HG03064 (cell line): ENCODE results near the gene MYO1D.
"Not testable (repeated sequence)": the region's sequence is repeated elsewhere in the genome, so short reads cannot be mapped to it uniquely, and the experiment has no call there.

Experiments used
- ATAC-seq: cut with Tn5 transposase; IDR thresholded peaks from one replicate; pipeline ENCODE4 v1.9.1; 2021; ENCODE audit warnings: low read depth; ENCODE audit not compliant: unreplicated experiment

Gene MYO1D

GRCh38 chr17:32821987-32822934 is 54.7 kb downstream of the MYO1D start:
- not testable (repeated sequence) for ATAC-seq

- no peak for ATAC-seq
Observed at GRCh38 chr17:32820440-32820839, 56.5 kb downstream of the MYO1D start.

GRCh38 chr17:32819787-32820186 is 57.1 kb downstream of the MYO1D start:
- no peak for ATAC-seq

- ATAC-seq, result no peak
Observed at GRCh38 chr17:32819035-32819434, 57.9 kb downstream of the MYO1D start.

GRCh38 chr17:32815460-32815859 is 61.5 kb downstream of the MYO1D start:
- ATAC-seq, result no peak

GRCh38 chr17:32814836-32815235 is 62.1 kb downstream of the MYO1D start:
- ATAC-seq, result no peak

GRCh38 chr17:32813021-32813420 is 63.9 kb downstream of the MYO1D start:
- no peak for ATAC-seq

GRCh38 chr17:32810690-32811089 is 66.2 kb downstream of the MYO1D start:
- no peak for ATAC-seq

DNA sequence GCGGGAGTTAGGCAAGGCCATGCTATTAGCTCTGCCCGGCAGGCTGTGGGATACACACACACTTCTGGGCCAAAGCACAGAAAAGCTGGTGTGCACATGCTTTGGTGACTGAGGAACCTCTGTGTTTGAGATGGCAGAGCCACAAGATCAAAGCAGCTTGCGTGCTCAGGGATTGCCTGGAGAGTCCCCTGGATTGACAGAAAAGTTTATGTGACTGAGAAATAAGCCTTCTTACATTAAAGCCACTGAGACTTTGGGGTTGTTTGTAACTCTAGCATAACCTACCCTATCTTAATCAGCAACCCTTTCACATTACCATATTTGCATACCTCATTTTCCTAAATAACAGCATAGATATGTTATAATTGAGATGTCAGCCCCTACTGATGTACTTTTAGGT is 69.3 kb downstream of the MYO1D start:
- no peak for ATAC-seq

DNA sequence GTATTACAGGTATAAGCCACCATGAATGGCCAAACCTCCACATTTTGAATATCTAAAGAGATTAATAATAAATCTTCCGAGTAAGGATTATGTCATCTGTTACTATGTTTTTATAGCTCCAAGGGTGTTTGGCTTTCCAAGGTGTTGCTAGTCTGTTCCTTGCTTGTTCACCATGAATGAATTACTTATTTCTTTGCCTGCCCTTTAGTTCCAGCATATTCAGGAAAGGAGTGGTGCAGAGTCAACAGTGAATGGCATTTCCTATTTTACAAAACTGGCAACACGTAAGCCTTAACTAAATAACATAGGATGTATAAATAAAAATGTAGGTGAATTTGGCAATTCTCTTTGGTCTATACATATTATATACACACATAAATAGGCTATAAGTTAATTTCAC is 70.3 kb downstream of the MYO1D start:
- no peak for ATAC-seq

GRCh38 chr17:32805029-32805976 is 71.6 kb downstream of the MYO1D start:
- ATAC-seq, result no peak

DNA sequence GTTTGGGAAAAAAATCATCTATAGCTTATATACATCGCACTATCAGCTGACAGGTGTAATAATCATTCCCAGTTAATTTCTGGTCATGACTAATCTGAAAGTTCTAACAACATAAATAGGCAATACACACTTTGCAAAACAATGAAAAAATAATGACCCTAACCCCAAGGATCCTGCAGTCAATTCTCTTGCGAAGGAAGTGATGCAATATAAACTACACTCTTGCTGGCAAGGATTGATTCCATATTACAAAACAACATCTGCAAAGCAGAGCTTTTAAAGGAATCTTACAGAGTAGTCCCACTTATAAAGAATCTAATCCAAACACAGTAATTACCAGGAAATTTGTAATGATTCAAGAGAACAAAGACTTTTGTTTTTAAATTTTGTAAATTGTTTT is 73.4 kb downstream of the MYO1D start:
- ATAC-seq, result no peak

- ATAC-seq, result no peak
Observed at GRCh38 chr17:32802306-32802705, 74.6 kb downstream of the MYO1D start.

DNA sequence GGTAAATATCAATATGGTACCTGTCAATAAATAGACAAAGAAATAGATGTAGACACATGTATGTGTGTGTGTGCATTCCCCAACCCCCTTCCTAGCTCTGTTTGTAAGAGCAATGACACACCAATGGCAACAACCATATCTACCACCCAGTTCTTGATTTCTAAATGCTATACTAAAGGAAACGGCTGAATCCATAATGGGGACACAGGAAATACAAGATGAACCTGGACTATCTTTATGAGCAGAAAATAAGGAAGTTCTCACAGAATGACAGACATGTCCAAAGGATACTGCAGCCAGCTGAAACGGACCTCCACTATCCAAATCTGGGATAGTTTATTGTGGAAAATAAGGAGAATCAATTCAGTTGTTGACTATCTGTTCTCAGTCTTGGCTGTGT is 75.3 kb downstream of the MYO1D start:
- ATAC-seq, result no peak

DNA sequence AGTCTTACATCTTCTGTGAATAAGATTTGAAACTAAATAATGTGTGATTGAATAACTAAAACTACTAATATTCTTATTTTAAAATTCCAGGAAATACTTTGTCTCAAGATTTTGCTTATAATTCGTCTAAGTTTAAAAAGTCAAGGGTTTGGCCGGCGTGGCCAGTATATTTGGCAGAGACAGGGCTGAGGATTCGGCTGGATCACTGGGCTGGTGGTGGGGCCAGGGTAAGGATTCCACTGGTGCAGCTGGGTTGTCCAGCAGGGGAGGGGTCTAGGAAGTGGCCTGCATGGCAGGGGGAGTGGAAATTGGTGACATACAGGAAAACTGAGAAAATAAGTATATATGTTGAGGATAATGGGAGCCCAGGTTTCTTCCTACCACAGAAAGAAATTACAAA is 75.7 kb downstream of the MYO1D start:
- ATAC-seq, result no peak

- no peak for ATAC-seq
Observed at GRCh38 chr17:32798938-32799337, 78.0 kb downstream of the MYO1D start.

DNA sequence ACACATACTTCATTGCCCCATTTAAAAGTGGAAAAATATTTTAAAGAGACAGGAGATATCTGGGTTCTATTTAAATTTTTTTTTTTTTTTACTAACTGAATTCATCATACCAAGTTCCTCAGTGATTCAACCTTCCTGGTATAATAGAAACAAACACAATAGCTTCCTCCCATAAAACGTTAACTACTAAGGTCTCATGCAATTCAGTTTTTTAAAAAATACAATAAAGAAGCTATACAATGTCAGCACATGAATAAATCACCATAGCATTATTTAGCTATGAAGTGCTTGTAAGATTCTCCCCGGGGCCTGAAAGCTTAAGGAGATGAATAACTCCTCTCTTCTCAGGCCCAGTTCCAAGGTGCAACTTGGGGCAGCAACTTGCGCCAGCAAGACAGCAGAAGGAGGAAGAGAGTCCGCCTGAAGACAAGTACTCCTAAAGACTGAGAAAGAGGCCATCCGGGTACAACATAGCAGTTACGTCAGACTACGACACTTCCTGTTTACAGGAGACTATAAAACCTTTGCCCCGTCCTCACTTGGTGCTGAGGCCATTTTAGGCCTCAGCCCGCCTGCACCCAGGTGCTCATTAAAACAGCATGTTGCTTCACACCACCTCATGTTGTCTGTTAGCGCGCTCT is 81.5 kb downstream of the MYO1D start:
- ATAC-seq, result no peak

GRCh38 chr17:32794533-32795246 is 82.2 kb downstream of the MYO1D start:
- ATAC-seq, result no peak

DNA sequence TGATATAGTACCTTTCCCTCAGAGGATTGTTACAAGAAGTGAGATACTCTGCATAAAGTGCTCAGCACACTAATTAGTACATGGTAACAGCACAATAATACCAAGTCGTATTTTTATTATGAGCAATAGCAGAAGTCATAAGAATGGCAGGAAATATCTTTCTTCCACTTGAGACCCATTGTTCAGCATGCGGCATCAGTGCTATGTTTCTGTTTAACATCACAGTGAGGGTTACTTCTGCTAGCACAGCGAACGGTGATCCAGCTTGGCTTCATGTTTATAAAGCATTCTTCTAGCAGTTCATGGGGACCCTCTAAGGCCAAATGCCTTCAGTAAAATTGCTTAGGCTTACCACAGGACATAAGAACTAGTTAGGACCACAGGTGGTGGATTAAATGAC is 83.1 kb downstream of the MYO1D start:
- ATAC-seq, result no peak

DNA sequence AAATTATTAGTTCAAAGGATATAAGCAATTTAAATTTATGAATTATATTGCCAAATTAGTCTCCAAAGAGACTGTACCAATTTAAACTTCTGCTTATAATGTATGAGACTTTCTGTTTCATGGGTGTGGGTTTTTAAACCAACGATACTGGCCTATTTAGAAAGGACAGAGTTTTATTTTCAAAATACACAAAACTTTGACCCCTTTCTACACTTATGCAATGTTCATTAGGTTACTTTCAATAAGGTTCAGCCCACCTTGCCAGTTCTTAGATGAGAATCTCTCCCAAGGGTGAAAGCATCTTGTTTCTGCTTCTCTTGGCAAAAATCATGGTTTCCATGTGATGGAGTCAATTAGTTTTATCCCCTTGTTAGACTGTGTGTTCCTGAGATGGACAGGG is 84.7 kb downstream of the MYO1D start:
- no peak for ATAC-seq
